ENCODE data around the gene FNDC3A.
"Not testable (repeated sequence)": the region's sequence is repeated elsewhere in the genome, so short reads cannot be mapped to it uniquely, and the experiment has no call there.

The FNDC3A gene

DNA sequence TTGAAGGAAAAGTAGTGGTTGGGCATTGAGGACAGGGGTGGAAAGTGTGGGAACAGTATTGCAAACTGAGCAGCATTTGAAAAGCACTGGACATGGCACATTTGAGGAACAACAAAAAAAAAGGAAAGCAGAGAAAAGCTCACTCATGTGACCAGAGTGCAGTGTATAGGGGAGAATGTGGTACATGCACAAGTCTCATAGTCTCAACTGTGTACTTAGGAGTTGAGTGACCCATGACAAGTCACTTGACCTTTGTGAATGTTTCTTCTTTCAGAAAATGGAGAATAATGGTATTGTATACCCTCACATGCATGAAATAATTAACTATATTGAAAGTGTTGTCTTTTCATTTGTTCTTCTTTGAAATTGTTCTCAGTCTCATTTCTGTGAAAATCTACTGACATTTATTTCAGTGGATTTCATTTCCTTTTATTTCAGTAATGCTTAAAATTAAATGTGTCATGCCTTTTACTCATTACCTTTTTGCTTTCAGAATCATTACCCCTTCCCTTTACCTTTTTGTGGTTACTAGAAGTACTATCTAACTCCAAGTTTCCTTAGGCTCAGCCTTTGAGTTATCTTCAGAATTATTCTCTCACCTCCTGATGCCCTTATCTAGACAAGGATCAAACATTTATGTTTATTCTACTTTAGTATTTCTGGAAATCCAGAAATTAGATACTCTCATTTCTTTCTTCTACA lies 165.3 kb downstream of the FNDC3A start:
- no peak for DNase-seq (ENCODE audit: low read depth)

DNA sequence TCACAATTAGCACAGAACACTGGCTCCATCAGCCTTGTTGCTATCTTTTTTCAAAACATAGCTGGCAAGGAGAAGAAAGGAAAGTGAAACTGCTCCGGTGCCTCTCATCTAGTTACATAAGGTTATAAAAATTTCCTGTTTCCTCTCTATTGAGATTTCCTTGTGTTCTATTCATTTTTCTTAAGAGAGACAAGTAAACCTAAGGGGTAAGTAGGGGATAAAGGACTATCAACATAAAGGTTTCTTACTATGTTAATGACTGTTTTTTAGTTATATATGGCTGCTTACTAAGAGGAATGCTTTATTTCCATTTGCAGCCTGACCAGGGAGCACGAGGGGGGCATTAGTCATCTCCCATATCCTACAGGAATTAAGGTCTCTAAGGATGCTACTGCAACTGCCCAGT lies 171.2 kb downstream of the FNDC3A start:
- peak; percentile 77 for DNase-seq (ENCODE audit: low read depth)

DNA sequence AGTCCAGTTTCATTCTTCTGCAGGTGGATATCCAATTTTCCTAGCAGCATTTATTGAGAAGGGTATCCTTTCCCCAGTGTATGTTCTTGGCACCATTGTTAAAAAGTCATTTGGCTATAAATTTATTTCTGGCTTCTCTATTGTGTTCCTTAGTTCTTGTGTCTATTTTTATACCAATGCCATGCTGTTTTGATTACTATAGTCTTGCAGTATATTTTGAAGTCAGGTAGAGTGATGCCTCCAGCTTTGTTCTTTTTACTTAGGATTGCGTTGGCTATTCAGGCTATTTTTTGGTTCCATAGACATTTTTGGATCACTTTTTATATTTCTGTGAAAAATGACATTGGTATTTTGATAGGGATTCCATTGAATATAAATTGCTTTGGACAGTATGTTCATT lies 172.7 kb downstream of the FNDC3A start:
- DNase-seq (ENCODE audit: low read depth) = no peak

GRCh38 chr13:49157955-49158584 lies 182.4 kb downstream of the FNDC3A start:
- DNase-seq (ENCODE audit: low read depth) = not testable (repeated sequence)

DNA sequence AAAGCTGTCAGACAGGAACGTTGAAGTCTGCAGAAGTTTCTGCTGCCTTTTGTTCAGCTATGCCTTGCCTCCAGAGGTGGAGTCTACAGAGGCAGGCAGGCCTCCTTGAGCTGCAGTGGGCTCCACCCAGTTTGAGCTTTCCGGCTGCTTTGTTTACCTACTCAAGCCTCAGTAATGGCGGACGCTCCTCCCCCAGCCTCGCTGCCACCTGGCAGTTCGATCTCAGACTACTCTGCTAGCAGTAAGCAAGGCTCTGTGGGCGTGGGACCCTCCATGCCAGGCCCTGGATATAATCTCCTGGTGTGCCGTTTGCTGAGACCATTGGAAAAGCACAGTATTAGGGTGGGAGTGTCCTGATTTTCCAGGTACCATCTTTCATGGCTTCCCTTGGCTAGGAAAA lies 187.4 kb downstream of the FNDC3A start:
- DNase-seq (ENCODE audit: low read depth) = not testable (repeated sequence)

GRCh38 chr13:49164712-49165111 lies 189.0 kb downstream of the FNDC3A start:
- no peak for DNase-seq (ENCODE audit: low read depth)

DNA sequence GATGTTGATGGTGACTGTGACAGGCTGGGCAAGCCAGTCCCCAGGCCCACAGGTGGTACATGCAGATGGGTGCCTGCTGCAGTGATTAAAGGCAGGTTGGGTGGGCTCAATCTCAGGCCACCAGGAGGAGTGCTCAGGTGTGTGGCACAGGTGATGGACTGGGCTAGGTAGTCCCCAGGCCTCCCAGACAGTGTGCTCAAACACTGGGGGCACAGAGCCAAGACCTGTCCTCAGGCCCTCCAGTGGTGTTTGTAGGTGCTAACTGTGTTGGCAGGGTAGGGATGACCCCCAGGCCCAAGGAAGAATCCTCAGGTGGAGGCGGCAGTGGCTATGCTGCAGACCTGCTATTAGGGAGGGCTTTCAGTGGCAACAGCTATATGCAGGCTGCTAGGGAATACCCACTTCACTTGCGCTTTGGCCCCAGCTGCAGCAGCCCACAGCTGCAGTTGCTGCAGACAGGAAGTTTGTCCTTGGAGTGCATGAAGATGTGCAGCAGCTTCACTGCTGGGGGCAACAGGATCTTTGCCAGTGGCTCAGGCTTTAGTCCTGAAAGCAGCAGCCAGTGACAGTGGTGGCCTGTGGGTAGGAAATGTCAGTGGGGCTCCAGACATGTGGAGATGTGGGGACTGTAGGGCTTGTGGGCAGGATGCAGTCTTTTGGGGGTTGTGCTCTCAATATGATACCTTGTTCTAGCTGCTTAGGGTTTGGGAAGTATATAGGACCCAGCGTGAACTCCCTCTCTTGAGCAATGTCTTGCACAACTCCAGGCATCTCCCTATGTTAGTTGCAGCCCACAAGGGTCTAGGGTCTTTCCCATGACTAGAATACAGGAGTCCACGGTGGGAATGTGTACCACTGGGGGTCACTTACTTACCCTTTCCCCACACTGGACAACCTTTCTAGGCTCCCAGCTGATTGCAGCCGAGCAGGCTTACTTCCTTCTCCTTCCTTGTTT lies 190.4 kb downstream of the FNDC3A start:
- DNase-seq (ENCODE audit: low read depth) = peak; percentile 62

DNA sequence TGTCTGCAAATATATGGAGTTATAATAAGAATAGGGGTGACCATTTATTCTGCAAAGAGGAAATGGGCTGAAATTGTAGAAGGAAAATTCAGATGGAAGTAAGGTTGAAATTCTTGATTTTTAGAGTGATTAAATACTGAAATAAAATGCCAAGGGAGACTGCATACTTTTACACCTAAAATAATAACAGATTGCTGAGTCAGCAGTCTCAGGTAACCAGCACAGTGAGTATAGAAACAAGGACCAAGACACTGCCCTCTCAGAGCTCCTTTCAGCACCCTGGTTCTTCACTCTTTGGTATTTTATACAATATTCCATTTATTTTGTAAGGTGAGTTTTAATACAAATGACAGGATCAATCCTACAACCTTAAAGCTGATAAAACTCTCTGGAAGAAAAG lies 195.6 kb downstream of the FNDC3A start:
- no peak for DNase-seq (ENCODE audit: low read depth)

GRCh38 chr13:49183672-49184325 lies 208.1 kb downstream of the FNDC3A start:
- DNase-seq (ENCODE audit: low read depth) = no peak

GRCh38 chr13:49184621-49185020 lies 208.9 kb downstream of the FNDC3A start:
- no peak for DNase-seq (ENCODE audit: low read depth)

- peak; percentile 56 for DNase-seq (ENCODE audit: low read depth)
Observed at GRCh38 chr13:49185264-49185663, 209.6 kb downstream of the FNDC3A start.

DNA sequence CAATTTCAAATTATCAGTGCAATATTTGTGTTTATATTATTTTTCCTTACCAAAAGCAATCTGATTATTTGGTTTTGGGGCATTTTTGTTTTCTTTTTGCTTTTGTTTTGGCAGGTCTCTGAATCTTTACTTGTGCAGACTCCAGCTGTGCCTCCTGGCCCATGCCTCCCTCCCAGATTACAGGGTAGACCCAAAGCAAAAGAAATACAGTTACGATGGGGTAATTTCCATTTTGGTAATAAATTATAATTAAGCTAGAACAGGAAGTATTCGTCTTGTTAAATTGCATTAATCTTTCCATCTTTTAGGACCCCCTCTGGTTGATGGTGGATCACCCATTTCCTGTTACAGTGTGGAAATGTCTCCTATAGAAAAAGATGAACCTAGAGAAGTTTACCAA lies 215.2 kb downstream of the FNDC3A start:
- no peak for DNase-seq (ENCODE audit: low read depth)

- no peak for DNase-seq (ENCODE audit: low read depth)
Observed at GRCh38 chr13:49206641-49207040, 230.9 kb downstream of the FNDC3A start.

GRCh38 chr13:49208619-49209018 lies 232.9 kb downstream of the FNDC3A start:
- DNase-seq (ENCODE audit: low read depth) = no peak

DNA sequence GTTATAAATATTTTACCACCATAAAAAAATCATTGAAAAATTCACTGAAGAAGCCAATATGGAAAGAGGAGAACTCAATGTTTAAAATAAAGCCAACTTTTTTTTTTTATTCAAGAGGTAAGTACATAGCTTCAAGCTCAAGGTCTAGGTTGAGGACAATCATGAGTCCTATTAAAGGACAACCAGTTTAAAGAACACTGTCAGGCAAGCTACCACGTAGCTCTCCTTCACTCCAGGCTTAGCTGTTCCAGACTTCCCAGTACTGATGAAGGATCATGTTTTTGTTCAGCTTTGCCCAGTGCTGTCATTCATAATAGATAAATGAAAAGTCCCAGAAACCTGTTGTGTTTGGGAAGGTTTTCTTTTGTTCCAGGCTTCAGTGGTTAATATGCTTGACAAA lies 234.4 kb downstream of the FNDC3A start:
- no peak for DNase-seq (ENCODE audit: low read depth)

GRCh38 chr13:49210669-49211068 lies 235.0 kb downstream of the FNDC3A start:
- no peak for DNase-seq (ENCODE audit: low read depth)

DNA sequence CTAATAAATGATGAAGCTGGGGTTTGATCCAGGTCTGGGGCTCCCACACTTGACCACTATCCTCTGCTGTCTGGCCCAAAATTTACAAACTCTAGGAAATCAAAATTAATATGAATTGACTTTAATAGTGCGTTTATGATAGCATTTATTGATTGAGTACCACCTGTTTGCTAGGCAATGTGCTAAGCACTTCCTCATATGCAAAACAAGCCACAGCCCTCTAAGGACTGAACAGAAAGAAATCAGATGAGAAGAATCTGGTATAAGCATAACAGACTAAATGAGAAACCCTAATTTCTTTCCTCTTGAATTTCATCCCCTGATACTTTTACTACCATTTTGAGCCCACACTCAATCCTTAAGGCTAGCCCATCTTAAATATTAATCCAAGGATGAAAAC lies 237.8 kb downstream of the FNDC3A start:
- no peak for DNase-seq (ENCODE audit: low read depth)

GRCh38 chr13:49213997-49214916 lies 238.5 kb downstream of the FNDC3A start:
- no peak for DNase-seq (ENCODE audit: low read depth)

DNA sequence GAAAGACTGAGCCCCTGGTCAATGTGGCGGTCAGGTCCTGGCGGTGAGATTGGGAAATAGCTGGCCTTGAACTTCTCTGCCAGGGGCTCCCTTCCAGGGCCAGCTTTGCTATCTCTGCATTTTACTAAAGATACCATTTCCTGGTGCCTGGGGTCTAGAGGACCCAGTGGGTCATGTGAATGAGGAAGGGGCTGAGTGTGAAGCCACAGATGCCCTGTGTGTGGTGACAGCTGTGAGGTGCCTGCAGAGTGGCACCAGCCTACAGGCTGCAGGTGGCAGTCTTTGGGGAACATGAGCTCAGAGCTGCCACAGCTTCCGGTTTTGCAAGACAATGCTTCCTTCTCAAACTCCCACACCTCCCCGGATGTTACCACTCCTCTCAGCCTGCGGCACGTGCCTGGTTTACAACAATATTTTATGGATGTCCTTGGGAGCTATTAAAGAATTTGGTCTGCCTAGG lies 239.2 kb downstream of the FNDC3A start:
- peak; percentile 23 for DNase-seq (ENCODE audit: low read depth)

DNA sequence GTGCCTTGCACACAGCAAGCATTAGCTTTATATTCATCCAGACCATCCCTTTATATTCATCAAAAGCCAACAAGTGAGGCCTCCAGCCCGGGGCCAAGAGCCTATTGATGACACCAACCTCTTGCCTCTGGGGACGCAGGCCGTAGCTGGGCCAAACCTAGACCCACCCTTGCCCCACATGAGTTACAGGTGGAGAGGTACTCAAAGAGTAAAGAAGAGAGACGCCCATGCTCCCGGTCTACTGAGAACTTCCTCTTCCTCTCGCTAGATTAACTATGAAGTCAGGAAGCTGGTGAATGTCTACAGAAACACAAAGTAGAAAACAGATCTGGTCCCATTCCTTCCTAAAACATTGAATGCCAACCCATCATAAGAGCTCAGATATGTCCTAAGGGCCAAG lies 240.6 kb downstream of the FNDC3A start:
- DNase-seq (ENCODE audit: low read depth) = no peak

- no peak for DNase-seq (ENCODE audit: low read depth)
Observed at GRCh38 chr13:49217962-49218492, 242.3 kb downstream of the FNDC3A start.
